Measurements from ENCODE around the gene IRF2BP1.

The IRF2BP1 gene

GRCh38 chr19:45929247-45929646, 43.3 kb upstream of the IRF2BP1 start:
- TF ChIP-seq, protein P1, sequence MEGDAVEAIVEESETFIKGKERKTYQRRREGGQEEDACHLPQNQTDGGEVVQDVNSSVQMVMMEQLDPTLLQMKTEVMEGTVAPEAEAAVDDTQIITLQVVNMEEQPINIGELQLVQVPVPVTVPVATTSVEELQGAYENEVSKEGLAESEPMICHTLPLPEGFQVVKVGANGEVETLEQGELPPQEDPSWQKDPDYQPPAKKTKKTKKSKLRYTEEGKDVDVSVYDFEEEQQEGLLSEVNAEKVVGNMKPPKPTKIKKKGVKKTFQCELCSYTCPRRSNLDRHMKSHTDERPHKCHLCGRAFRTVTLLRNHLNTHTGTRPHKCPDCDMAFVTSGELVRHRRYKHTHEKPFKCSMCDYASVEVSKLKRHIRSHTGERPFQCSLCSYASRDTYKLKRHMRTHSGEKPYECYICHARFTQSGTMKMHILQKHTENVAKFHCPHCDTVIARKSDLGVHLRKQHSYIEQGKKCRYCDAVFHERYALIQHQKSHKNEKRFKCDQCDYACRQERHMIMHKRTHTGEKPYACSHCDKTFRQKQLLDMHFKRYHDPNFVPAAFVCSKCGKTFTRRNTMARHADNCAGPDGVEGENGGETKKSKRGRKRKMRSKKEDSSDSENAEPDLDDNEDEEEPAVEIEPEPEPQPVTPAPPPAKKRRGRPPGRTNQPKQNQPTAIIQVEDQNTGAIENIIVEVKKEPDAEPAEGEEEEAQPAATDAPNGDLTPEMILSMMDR (IDR thresholded peaks at IDR 0.05) = no peak
- Histone ChIP-seq H3K4me3 (no peak overlapping the region), H3K27me3 (peaks cover 0 to 19% of the 10 kb centered on the region in 2 donors), H3K4me1 (peaks cover 0 to 4% (median 2%) of the 10 kb centered on the region in 4 donors), H3K9me3 (no peaks in the 10 kb centered on the region), H3K27ac (no peak overlapping the region), H3K36me3 (no peaks in the 10 kb centered on the region)
- intact Hi-C loops (cut with DNase I; ENCODE audit: low total_unique reads) = loop anchor here (10.0 kb wide), 1 partner anchor 66 kb away; the partner anchor contains the start of gene CCDC61
- no peak for DNase-seq

DNA sequence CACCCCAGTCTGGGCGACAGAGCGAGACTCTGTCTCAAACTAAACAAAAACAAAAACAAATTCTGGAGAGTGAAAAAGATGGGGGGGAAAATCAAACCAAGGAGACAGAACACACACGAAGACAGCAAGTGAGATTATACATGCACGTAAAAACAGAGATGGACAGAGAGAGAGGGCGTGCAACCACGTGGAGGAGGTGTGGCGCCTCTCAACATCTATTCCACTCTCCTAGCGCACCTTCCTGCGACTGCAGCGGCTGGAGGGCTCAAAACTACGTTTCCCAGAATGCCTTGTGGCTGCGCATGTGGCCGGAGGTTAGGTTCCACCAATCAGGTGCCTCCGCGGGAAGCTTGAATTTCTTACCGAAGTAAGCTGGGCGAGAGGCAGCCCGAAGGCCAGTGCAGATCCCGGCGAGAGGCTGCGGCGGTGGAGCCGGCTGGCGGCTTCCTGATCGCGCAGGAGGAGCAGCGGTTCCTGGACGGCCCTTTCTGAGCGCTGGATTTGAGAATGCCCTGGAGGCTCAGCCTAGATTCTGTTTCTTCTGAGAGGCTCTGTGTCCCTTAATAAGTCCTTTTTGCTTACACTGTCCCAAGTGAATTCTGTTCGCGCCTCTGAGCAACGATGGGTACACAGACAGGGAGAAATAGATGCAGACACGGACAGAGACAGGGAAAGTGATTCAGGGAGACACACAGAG, 41.8 kb upstream of the IRF2BP1 start:
- intact Hi-C loops (cut with DNase I; ENCODE audit: low total_unique reads) = loop anchor here (10.0 kb wide), 1 partner anchor 67 kb away; the partner anchor contains the start of gene CCDC61
- peak; percentile 90 to 91 for DNase-seq
- H3K4me3 ChIP-seq = no peak overlapping the region
- no peaks in the 10 kb centered on the region for H3K9me3 ChIP-seq
- H3K36me3 ChIP-seq = no peaks in the 10 kb centered on the region
- H3K4me1 ChIP-seq = peaks cover 0 to 4% (median 2%) of the 10 kb centered on the region in 4 donors
- TF ChIP-seq, protein P1 (IDR thresholded peaks at IDR 0.05) = no peak
- H3K27me3 ChIP-seq = peaks cover 0 to 5% of the 10 kb centered on the region in 2 donors
- no peak overlapping the region for H3K27ac ChIP-seq

- no peak for DNase-seq
- TF ChIP-seq, protein P1 (IDR thresholded peaks at IDR 0.05) = no peak
Observed at GRCh38 chr19:45924891-45925447, 39.0 kb upstream of the IRF2BP1 start.

GRCh38 chr19:45922281-45922680, 36.3 kb upstream of the IRF2BP1 start:
- Histone ChIP-seq H3K36me3 (no peaks in the 10 kb centered on the region), H3K4me1 (no peaks in the 10 kb centered on the region), H3K4me3 (no peak overlapping the region), H3K9me3 (no peaks in the 10 kb centered on the region), H3K27ac (no peak overlapping the region), H3K27me3 (peaks cover 0 to 25% of the 10 kb centered on the region in 2 donors)
- TF ChIP-seq, protein P1 (IDR thresholded peaks at IDR 0.05) = no peak
- intact Hi-C loops (cut with DNase I; ENCODE audit: low total_unique reads) = loop anchor here (10.0 kb wide), 1 partner anchor 73 kb away; the partner anchor contains the start of gene CCDC61
- DNase-seq = no peak

More at GRCh38 chr19:45924891-45925447, 39.0 kb upstream of the IRF2BP1 start:
- H3K27ac ChIP-seq = no peak overlapping the region
- no peaks in the 10 kb centered on the region for H3K36me3 ChIP-seq
- H3K4me3 ChIP-seq = no peak overlapping the region
- peaks cover 0 to 4% (median 2%) of the 10 kb centered on the region in 4 donors for H3K4me1 ChIP-seq
- intact Hi-C loops (cut with DNase I; ENCODE audit: low total_unique reads) = loop anchor here (10.0 kb wide), 1 partner anchor 70 kb away; the partner anchor contains the start of gene CCDC61
- H3K9me3 ChIP-seq = no peaks in the 10 kb centered on the region
- H3K27me3 ChIP-seq = peaks cover 0 to 5% of the 10 kb centered on the region in 2 donors

DNA sequence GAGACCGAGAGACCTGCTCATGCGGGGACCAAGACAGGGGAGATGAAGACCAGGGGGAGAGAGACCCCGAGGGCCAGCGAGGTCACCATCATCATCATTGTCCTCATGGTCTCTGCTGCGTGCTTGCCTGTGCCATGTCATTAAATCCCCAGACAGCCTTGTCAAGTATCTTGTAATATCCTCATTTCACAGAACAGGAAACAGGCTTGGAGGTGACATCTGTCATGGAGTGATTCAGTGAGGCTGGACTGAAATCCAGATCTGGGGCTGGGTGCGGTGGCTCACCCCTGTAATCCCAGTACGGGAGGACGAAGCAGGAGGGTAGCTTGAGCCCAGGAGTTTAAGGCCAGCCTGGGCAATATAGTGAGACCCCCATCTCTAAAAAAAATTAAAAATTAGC, 34.5 kb upstream of the IRF2BP1 start:
- no peak for DNase-seq
- Histone ChIP-seq H3K4me1 (no peaks in the 10 kb centered on the region), H3K36me3 (no peaks in the 10 kb centered on the region), H3K9me3 (no peaks in the 10 kb centered on the region), H3K27ac (no peak overlapping the region), H3K4me3 (no peak overlapping the region), H3K27me3 (peaks cover 0 to 36% of the 10 kb centered on the region in 2 donors)
- TF ChIP-seq, protein P1 (IDR thresholded peaks at IDR 0.05) = no peak
- intact Hi-C loops (cut with DNase I; ENCODE audit: low total_unique reads) = loop anchor here (2.0 to 10.0 kb wide), 2 partner anchors 40 to 74 kb away; partner anchors contain the start of gene CCDC61
